Mesothelial cell of epicardium (in vitro differentiated cells): ENCODE data around the gene CGNL1. TPM values are rescaled to one million over a fixed set of nuclear protein-coding genes. Genes with fewer than 3 reads are reported as not detected.

Source experiments
- DNase-seq, 2 experiments: peaks; one replicate each; pipeline ENCODE4 v3.0.0; 2021; ENCODE audit warnings: low spot score in 2 of 2; ENCODE audit not compliant: unreplicated experiment in 2 of 2
- H3K27ac Mint-ChIP-seq: 2 replicates; pipeline ENCODE4 v1.8.0; 2021; ENCODE audit warnings: mixed read lengths
- H3K27me3 Mint-ChIP-seq: 2 replicates; pipeline ENCODE4 v1.8.0; 2021; ENCODE audit warnings: low read depth, mixed read lengths
- H3K36me3 Mint-ChIP-seq: 2 replicates; pipeline ENCODE4 v1.8.0; 2021; ENCODE audit warnings: mixed read lengths
- H3K4me1 Mint-ChIP-seq: 2 replicates; pipeline ENCODE4 v1.8.0; 2021; ENCODE audit warnings: mixed read lengths
- H3K4me3 Mint-ChIP-seq: 2 replicates; pipeline ENCODE4 v1.8.0; 2021; ENCODE audit warnings: mild to moderate bottlenecking, moderate library complexity, mixed read lengths
- H3K9me3 Mint-ChIP-seq: 2 replicates; pipeline ENCODE4 v1.8.0; 2021; ENCODE audit warnings: mixed read lengths
- total RNA-seq: library from RNA; stranded (reverse); gene quantifications from 3 replicates; pipeline ENCODE4 v1.2.1, GENCODE V29; 2021
- TF ChIP-seq, protein P1 (sequence below): fragments of 200-600 bp; sonication (generic); IDR thresholded peaks from one replicate; pipeline ENCODE4 v1.5.0; 2021; ENCODE audit warnings: antibody characterized with exemption; ENCODE audit not compliant: unreplicated experiment

Gene CGNL1
- total RNA-seq, 1 donor from 2014 or later: 34.1 TPM

DNA sequence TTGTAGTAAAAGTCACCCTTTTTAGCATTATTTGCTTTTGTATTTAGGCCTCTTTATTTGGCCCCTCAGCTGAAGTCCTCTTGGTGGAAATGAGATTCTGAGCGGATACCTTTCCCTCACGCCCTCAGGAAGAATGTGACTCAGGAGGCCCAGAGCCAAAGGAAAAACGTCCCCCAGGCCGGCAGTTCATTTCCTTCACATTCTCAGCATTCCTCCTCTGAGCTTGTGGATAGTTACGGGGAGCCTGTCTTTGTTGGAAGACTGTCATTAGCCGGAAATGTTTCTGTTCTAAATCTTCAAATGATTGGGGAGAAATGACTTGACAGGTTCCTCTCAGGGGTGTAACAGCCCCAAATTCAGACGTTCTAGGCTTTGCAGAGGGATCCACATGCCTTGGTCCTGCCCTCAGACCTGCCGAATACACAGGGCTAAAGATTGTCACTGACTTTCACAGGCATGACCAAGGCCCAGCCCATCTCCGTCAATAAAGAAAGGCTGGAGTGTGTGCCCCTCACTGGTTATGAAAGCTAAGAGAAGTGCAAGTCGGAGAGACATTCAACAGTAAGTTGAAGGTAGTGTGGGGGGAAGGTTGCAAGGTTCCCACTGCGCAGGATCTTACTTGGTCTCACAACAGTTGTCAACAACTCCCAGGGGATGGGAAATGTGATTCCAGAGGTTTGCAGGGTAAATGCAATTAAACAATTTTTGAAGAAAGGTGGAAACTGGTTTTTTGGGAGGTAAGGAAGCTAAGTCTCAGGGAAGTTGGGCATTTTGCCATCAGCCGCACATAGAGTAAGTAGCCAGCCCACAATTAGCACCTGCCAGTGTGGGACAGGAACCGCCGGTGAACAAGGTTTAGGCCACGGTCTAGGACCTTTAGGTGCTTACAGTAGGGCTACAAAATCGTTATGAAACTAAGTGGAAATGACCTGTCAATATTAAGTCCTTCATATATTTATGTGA lies 175.7 kb downstream of the CGNL1 start:
- H3K27me3 Mint-ChIP-seq: no peaks in the 10 kb centered on the region
- peak overlapping the region; percentile 97 for H3K27ac Mint-ChIP-seq
- peaks cover 12% of the 10 kb centered on the region for H3K36me3 Mint-ChIP-seq
- peak overlapping the region; percentile 6 for H3K4me3 Mint-ChIP-seq
- DNase-seq: peak in 1 of 2 experiments; percentile 68
- TF ChIP-seq, protein P1, sequence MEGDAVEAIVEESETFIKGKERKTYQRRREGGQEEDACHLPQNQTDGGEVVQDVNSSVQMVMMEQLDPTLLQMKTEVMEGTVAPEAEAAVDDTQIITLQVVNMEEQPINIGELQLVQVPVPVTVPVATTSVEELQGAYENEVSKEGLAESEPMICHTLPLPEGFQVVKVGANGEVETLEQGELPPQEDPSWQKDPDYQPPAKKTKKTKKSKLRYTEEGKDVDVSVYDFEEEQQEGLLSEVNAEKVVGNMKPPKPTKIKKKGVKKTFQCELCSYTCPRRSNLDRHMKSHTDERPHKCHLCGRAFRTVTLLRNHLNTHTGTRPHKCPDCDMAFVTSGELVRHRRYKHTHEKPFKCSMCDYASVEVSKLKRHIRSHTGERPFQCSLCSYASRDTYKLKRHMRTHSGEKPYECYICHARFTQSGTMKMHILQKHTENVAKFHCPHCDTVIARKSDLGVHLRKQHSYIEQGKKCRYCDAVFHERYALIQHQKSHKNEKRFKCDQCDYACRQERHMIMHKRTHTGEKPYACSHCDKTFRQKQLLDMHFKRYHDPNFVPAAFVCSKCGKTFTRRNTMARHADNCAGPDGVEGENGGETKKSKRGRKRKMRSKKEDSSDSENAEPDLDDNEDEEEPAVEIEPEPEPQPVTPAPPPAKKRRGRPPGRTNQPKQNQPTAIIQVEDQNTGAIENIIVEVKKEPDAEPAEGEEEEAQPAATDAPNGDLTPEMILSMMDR: no peak
- peaks cover 65% of the 10 kb centered on the region for H3K4me1 Mint-ChIP-seq
- H3K9me3 Mint-ChIP-seq: no peaks in the 10 kb centered on the region

DNA sequence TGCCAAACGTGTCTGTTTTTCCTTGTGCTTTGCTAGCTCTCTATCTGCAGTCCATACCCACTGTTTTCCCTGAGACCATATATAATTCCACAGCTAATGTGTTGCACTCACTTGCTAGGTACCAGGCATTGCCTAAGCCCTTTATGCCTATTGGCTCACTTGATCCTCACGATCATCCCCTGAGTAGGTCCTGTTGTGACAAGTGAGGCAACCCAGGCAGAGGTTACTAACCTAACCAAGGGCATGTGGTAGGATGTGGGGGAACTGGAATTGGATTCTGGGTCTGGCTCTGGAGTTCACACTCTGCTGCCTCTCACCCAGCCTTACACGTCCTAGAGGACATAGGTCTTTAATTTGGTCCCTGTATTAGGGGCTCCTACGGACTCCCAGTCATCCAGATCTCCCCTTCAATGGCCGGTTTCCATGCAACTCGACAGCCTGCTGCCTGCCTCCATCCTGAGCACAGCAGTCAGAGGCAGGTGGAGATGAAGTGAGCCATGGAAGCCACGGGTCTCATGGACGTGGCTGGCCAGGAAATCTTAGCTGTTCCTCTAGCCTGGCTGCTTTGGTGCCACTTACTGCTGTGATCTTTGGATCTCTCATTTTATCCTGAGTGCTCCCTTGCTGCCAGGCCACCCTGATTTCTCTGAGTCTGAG lies 176.5 kb downstream of the CGNL1 start:
- Mint-ChIP-seq H3K36me3 (peaks cover 10% of the 10 kb centered on the region), H3K9me3 (peaks cover 2% of the 10 kb centered on the region), H3K4me3 (no peak overlapping the region)

DNA sequence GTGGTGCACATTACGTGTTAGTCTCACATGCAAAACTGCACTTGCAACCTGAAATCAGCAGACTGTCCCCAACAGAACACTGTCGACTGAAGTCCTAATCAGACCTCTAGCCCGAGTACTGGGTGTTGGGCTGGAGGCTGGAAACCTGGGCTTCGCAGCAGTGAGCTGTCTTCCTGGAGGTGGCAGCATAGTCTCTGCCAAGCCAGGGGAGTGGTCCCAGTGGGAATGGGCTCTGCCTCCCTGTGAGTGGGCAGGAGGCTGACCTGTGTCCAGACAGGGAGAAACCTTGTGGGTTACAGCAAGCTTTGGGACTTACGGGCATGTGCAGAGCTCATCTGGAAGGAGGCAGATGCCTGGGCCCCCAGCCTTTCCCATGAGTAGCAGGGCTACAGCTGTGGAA lies 177.2 kb downstream of the CGNL1 start:
- DNase-seq: no peak
- H3K9me3 Mint-ChIP-seq: peaks cover 4% of the 10 kb centered on the region
- TF ChIP-seq, protein P1: no peak
- peak overlapping the region; percentile 97 for H3K27ac Mint-ChIP-seq
- H3K36me3 Mint-ChIP-seq: peaks cover 8% of the 10 kb centered on the region
- peaks cover 63% of the 10 kb centered on the region for H3K4me1 Mint-ChIP-seq
- H3K4me3 Mint-ChIP-seq: no peak overlapping the region
- no peaks in the 10 kb centered on the region for H3K27me3 Mint-ChIP-seq

More for the DNA sequence above, 176.5 kb downstream of the CGNL1 start:
- no peak for DNase-seq
- peak overlapping the region; percentile 97 for H3K27ac Mint-ChIP-seq
- H3K4me1 Mint-ChIP-seq: peaks cover 65% of the 10 kb centered on the region
- no peaks in the 10 kb centered on the region for H3K27me3 Mint-ChIP-seq
- TF ChIP-seq, protein P1: no peak

DNA sequence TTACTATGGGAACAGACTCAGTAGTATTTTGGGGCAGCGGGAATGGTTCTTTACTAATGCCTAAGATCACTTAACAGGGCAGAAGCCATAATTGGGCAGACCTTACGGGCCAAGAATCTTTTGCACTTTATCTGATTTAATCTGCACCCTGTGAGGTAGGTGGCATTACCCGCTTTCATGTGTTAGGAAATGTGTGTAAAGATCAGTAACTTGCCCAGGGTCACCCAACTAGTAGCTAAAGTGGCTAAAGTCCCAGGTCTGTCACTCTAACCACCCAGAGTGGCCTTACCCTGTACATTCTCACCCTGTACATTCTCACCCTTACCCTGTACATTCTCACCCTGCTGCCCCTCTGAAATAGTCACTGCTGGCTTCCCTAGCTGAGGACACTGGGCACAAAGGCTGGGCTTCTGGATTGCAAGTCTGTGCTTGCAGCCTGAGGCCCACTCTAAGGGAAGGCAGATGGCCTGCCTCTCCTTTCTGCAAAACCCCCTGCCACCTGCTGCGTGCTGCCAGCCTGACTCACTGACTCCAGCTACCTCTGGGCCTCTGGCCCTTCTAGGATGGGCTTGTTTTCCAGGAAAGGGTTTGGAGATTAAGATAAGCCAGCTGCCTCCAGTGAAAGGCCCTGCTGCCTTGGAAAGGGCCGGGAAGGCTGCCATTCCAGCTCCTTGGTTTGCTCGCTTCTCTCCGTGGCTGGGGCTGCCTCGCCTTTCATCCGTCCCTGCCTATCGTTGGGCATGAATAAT lies 177.9 kb downstream of the CGNL1 start:
- H3K27ac Mint-ChIP-seq: peak overlapping the region; percentile 84
- H3K36me3 Mint-ChIP-seq: peaks cover 3% of the 10 kb centered on the region
- no peak overlapping the region for H3K4me3 Mint-ChIP-seq

DNA sequence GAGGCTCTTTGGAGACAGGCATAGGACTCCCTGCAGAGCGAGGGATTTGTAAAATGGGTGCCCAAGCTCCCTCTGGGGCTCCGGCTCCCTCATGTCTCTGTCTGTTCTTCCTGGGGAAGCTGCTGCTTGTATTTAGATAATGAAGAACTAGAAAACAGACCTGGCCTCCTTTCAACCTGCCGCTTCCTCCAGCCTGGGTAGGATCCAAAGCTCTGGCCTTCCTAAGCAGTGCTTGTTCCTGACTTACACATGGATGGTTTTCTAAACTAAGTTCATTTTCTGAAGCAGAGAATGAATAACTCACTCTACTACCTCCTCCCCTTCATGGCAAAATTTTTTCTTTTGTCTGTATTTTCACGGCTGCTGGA lies 178.5 kb downstream of the CGNL1 start:
- H3K27ac Mint-ChIP-seq: peak overlapping the region; percentile 84
- TF ChIP-seq, protein P1: no peak
- H3K9me3 Mint-ChIP-seq: peaks cover 4% of the 10 kb centered on the region
- DNase-seq: no peak
- peaks cover 58% of the 10 kb centered on the region for H3K4me1 Mint-ChIP-seq
- no peak overlapping the region for H3K4me3 Mint-ChIP-seq
- peaks cover 3% of the 10 kb centered on the region for H3K36me3 Mint-ChIP-seq
- no peaks in the 10 kb centered on the region for H3K27me3 Mint-ChIP-seq

More for the DNA sequence above, 177.9 kb downstream of the CGNL1 start:
- DNase-seq: no peak
- Mint-ChIP-seq H3K4me1 (peaks cover 60% of the 10 kb centered on the region), H3K27me3 (no peaks in the 10 kb centered on the region), H3K9me3 (peaks cover 4% of the 10 kb centered on the region)
- TF ChIP-seq, protein P1: no peak
